GM12865 (cell line): ENCODE data around the gene STXBP6.
"Not testable (repeated sequence)": the region's sequence is repeated elsewhere in the genome, so short reads cannot be mapped to it uniquely, and the experiment has no call there.

Experiments
- DNase-seq: peaks from one replicate; pipeline ENCODE4 v3.0.0; 2010; ENCODE audit warnings: low read depth
- H3K4me3 ChIP-seq: 2 replicates; pipeline ENCODE4 v1.5.1; 2011; ENCODE audit warnings: mild to moderate bottlenecking, low read depth, low read length, control low read depth
- TF ChIP-seq, protein P1 (sequence below): IDR thresholded peaks from 2 replicates; pipeline ENCODE4 v1.5.1; 2011; ENCODE audit warnings: low read length, control low read depth, low read depth, inconsistent platforms; ENCODE audit not compliant: insufficient read depth; ENCODE audit errors: missing control alignments

STXBP6 gene

DNA sequence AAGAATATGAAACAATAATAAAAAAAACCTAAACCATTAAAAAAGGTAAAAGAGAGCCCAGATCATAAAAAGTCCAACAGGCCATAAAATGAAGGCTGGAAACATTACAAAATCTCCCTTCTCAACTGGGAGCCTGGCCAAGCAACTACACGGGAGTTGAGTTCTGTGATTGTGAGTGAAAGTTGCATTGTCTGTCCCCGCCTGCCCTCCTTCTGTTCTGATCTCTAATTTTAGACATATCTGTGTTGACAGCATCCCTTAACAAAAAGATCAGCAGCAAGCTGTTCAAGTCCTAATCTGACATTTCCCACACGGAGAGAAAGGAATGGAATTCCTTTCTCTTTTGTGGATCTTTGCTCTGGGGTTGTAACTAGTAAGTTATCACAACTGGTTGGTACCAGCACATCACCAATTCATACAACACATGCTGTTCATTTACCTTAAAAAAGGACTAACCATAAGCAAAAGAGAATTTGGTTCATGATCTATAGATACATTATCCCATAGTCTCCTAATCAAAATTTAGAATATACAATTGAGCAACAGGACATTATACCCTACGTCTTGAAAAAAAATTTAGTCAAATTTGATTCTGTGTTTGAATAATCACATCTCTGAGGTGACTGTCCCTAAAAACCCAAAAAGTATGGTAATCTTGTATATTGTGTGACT lies 210.9 kb downstream of the STXBP6 start:
- no peak for DNase-seq
- H3K4me3 ChIP-seq = no peak overlapping the region
- TF ChIP-seq, protein P1, sequence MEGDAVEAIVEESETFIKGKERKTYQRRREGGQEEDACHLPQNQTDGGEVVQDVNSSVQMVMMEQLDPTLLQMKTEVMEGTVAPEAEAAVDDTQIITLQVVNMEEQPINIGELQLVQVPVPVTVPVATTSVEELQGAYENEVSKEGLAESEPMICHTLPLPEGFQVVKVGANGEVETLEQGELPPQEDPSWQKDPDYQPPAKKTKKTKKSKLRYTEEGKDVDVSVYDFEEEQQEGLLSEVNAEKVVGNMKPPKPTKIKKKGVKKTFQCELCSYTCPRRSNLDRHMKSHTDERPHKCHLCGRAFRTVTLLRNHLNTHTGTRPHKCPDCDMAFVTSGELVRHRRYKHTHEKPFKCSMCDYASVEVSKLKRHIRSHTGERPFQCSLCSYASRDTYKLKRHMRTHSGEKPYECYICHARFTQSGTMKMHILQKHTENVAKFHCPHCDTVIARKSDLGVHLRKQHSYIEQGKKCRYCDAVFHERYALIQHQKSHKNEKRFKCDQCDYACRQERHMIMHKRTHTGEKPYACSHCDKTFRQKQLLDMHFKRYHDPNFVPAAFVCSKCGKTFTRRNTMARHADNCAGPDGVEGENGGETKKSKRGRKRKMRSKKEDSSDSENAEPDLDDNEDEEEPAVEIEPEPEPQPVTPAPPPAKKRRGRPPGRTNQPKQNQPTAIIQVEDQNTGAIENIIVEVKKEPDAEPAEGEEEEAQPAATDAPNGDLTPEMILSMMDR = no peak

DNA sequence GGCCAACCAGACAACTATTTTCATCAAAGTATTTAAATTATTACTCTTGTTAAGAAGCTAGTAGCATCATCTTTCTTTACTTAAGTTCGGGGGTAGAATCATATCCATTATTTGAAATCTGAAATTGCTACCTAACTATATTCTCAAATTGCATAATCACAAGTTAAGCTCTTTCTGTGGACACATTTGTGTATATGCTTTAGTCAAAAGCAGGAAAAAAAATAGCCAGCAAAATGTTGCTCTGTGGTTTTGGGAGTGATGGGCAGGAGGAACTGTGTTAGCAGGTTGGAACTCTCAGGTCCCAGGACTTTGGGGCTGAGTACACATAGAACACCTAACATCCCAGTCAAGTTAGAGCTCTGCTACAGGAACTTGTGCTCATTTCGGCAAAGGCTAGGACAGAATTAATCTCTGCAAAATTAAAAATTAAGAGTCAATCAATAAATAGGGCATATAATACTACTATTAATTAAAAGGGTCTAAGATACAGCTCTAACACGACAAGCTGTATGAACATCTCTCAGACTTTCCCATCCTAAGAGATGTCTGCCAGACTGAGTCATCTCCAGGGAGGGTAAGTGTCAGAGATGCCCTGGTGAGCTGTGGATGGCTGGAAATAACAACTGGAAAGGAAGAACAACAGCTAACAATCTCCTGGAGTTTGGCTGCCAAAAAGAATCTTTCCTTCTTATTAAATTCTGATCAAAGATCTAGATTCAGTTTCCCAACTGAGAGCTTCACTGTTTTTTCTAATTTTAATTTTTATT lies 212.5 kb downstream of the STXBP6 start:
- TF ChIP-seq, protein P1 = no peak
- H3K4me3 ChIP-seq = no peak overlapping the region
- DNase-seq = no peak

DNA sequence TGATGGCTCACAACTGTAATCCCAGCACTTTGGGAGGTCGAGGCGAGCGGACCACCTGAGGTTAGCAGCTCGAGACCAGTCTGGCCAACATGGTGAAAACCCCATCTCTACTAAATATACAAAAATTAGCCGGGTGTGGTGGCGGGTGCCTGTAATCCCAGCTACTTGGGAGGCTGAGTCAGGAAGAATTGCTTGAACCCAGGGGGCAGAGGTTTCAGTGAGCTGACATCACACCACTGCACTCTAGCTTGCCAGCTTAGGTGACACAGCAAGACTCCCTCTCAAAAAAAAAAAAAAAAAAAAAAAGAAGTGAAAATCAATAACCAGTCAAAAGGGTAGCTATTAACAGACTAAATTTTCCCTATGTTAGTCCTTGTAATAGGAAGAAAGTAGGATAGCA lies 213.6 kb downstream of the STXBP6 start:
- not testable (repeated sequence) for DNase-seq, H3K4me3 ChIP-seq

DNA sequence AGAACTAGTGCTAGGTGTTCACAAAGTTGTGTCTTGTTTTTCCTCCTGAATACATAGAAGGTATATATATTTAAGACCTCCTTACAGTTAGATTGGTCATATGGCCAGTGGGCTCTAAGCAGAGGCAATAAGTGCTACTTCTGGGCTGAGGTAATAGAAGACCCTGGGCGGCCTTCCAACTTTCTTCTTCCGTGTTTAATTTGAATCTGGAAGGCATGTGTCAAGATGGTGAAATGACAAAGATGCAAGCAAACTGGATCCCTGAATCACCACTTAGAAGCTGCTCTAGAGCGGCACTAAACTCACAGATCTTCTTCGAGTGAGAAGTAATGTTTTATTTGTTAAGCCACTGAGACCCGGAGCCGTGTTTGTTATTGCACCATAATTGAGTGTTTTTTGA lies 215.0 kb downstream of the STXBP6 start:
- DNase-seq = no peak
- no peak overlapping the region for H3K4me3 ChIP-seq
- TF ChIP-seq, protein P1 = no peak

DNA sequence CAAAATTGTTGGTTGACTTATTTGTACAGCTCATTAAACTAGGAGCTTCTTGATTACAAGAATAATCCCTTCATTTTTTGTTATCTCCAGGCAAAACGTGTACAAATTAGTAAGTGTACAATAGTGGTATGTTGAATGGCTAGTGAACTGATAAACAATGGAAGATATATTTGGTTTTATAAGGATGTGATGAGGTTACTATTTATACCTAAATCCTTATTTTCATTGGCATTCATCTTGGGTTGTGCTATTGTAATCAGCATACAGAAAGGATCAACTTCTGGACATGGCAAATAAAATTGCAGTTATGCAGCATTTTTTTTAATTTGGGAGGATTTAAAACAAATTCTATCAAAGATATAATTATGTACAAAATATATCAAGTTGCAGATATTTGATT lies 216.6 kb downstream of the STXBP6 start:
- no peak for DNase-seq
- TF ChIP-seq, protein P1 = no peak
- no peak overlapping the region for H3K4me3 ChIP-seq

DNA sequence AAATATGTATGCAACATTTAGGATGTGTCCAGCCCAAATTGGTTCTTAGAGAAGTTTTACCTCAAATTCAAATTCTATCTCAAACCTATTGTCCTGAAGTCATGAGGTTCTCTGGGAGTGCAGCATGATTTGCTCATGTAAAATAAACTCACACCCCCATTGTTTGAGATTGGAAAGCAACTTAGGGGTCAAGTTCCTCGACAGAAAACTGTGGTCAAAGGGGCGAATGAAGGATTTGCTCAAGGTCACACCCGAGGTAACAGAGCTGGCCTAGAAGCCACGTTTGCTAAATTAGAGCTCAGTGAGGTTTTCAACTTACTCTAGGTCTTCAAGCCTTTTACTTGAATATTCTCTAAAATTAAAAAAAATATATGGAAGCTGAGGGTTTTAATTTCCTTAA lies 218.3 kb downstream of the STXBP6 start:
- no peak for DNase-seq
- TF ChIP-seq, protein P1 = no peak
- no peak overlapping the region for H3K4me3 ChIP-seq

DNA sequence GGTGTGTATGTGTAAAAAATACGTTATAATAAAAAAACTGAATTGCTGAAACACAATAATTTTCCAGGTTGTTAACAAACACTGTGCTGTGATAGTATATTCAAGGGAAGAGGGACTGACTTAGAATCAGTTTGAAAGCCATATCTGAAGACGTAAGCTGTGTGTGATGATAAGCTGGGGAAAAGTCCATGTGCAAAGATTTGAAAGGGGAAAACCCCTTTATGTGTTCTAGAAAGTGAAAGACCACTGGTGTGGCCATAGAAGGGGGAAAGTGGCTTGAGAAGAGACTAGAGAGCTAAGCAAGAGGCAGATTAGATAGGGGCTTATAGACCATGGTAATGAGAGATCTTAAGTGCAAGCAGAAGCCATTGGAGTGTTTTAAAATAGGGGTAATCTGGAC lies 220.1 kb downstream of the STXBP6 start:
- TF ChIP-seq, protein P1 = no peak

More for the DNA sequence above, 220.1 kb downstream of the STXBP6 start:
- H3K4me3 ChIP-seq = no peak overlapping the region
- no peak for DNase-seq
